ENCODE measurements around the gene TRIM69.

The TRIM69 gene

GRCh38 chr15:44801364-44801763 lies 65.0 kb downstream of the TRIM69 start:
- no peaks in the 10 kb centered on the region for H3K36me3 ChIP-seq
- peak; percentile 69; the same call in 1 of the 2 replicates for TF ChIP-seq Cebpa-rat (IDR thresholded peaks at IDR 0.05)
- H3K9ac ChIP-seq, result no peak overlapping the region
- H4K20me1 ChIP-seq, result no peaks in the 10 kb centered on the region
- H3K4me2 ChIP-seq, result no peak overlapping the region
- no peaks in the 10 kb centered on the region for H3K27me3 ChIP-seq
- no peaks in the 10 kb centered on the region for H3K4me1 ChIP-seq
- no peak overlapping the region for H3K27ac ChIP-seq
- H3K4me3 ChIP-seq, result no peak overlapping the region
- H3K9me3 ChIP-seq, result no peaks in the 10 kb centered on the region

GRCh38 chr15:44801797-44802196 lies 65.5 kb downstream of the TRIM69 start:
- no peaks in the 10 kb centered on the region for H3K27me3 ChIP-seq
- no peaks in the 10 kb centered on the region for H3K4me1 ChIP-seq
- no peaks in the 10 kb centered on the region for H3K36me3 ChIP-seq
- no peak overlapping the region for H3K27ac ChIP-seq
- no peak overlapping the region for H3K4me2 ChIP-seq
- H3K9me3 ChIP-seq, result no peaks in the 10 kb centered on the region
- no peak overlapping the region for H3K9ac ChIP-seq
- no peaks in the 10 kb centered on the region for H4K20me1 ChIP-seq
- no peak overlapping the region for H3K4me3 ChIP-seq
- TF ChIP-seq Cebpa-rat (IDR thresholded peaks at IDR 0.05), result no peak

- H3K27ac ChIP-seq, result no peak overlapping the region
- no peaks in the 10 kb centered on the region for H3K36me3 ChIP-seq
- H3K9ac ChIP-seq, result no peak overlapping the region
- H3K4me2 ChIP-seq, result no peak overlapping the region
- H3K9me3 ChIP-seq, result no peaks in the 10 kb centered on the region
- H4K20me1 ChIP-seq, result no peaks in the 10 kb centered on the region
- no peaks in the 10 kb centered on the region for H3K27me3 ChIP-seq
- TF ChIP-seq Cebpa-rat (IDR thresholded peaks at IDR 0.05), result no peak
- H3K4me3 ChIP-seq, result no peak overlapping the region
- no peaks in the 10 kb centered on the region for H3K4me1 ChIP-seq
Measured at GRCh38 chr15:44802336-44802735, 66.0 kb downstream of the TRIM69 start.

GRCh38 chr15:44804298-44805046 lies 68.1 kb downstream of the TRIM69 start:
- no peaks in the 10 kb centered on the region for H3K9me3 ChIP-seq
- no peak overlapping the region for H3K27ac ChIP-seq
- H3K9ac ChIP-seq, result no peak overlapping the region
- no peak for TF ChIP-seq Cebpa-rat (IDR thresholded peaks at IDR 0.05)
- H3K36me3 ChIP-seq, result no peaks in the 10 kb centered on the region
- no peaks in the 10 kb centered on the region for H3K27me3 ChIP-seq
- H3K4me3 ChIP-seq, result no peak overlapping the region
- H3K4me1 ChIP-seq, result no peaks in the 10 kb centered on the region
- H4K20me1 ChIP-seq, result no peaks in the 10 kb centered on the region
- H3K4me2 ChIP-seq, result no peak overlapping the region

- H3K9ac ChIP-seq, result no peak overlapping the region
- no peak overlapping the region for H3K4me3 ChIP-seq
- no peaks in the 10 kb centered on the region for H3K27me3 ChIP-seq
- no peaks in the 10 kb centered on the region for H3K4me1 ChIP-seq
- H3K9me3 ChIP-seq, result no peaks in the 10 kb centered on the region
- no peaks in the 10 kb centered on the region for H4K20me1 ChIP-seq
- no peaks in the 10 kb centered on the region for H3K36me3 ChIP-seq
- H3K4me2 ChIP-seq, result no peak overlapping the region
- TF ChIP-seq Cebpa-rat (IDR thresholded peaks at IDR 0.05), result no peak
- no peak overlapping the region for H3K27ac ChIP-seq
Measured at GRCh38 chr15:44808557-44808956, 72.2 kb downstream of the TRIM69 start.

GRCh38 chr15:44810237-44810636 lies 73.9 kb downstream of the TRIM69 start:
- H3K4me2 ChIP-seq, result no peak overlapping the region
- no peaks in the 10 kb centered on the region for H3K27me3 ChIP-seq
- H3K27ac ChIP-seq, result no peak overlapping the region
- no peaks in the 10 kb centered on the region for H3K36me3 ChIP-seq
- H3K4me3 ChIP-seq, result no peak overlapping the region
- H3K4me1 ChIP-seq, result no peaks in the 10 kb centered on the region
- H4K20me1 ChIP-seq, result no peaks in the 10 kb centered on the region
- no peaks in the 10 kb centered on the region for H3K9me3 ChIP-seq
- no peak overlapping the region for H3K9ac ChIP-seq
- TF ChIP-seq Cebpa-rat (IDR thresholded peaks at IDR 0.05), result no peak

- no peaks in the 10 kb centered on the region for H4K20me1 ChIP-seq
- no peaks in the 10 kb centered on the region for H3K9me3 ChIP-seq
- H3K27me3 ChIP-seq, result no peaks in the 10 kb centered on the region
- no peak overlapping the region for H3K9ac ChIP-seq
- no peak overlapping the region for H3K27ac ChIP-seq
- H3K36me3 ChIP-seq, result no peaks in the 10 kb centered on the region
- no peak overlapping the region for H3K4me2 ChIP-seq
- no peak for TF ChIP-seq Cebpa-rat (IDR thresholded peaks at IDR 0.05)
- H3K4me1 ChIP-seq, result no peaks in the 10 kb centered on the region
- no peak overlapping the region for H3K4me3 ChIP-seq
Measured at GRCh38 chr15:44811337-44811736, 75.0 kb downstream of the TRIM69 start.

- Histone ChIP-seq H3K4me2 (no peak overlapping the region), H3K9me3 (no peaks in the 10 kb centered on the region), H3K4me3 (no peak overlapping the region), H3K27ac (no peak overlapping the region), H3K4me1 (no peaks in the 10 kb centered on the region), H3K27me3 (no peaks in the 10 kb centered on the region), H3K36me3 (no peaks in the 10 kb centered on the region), H4K20me1 (no peaks in the 10 kb centered on the region), H3K9ac (no peak overlapping the region)
- no peak for TF ChIP-seq Cebpa-rat (IDR thresholded peaks at IDR 0.05)
Measured at GRCh38 chr15:44812029-44812517, 75.7 kb downstream of the TRIM69 start.

GRCh38 chr15:44813231-44813630 lies 76.9 kb downstream of the TRIM69 start:
- Histone ChIP-seq H3K4me3 (no peak overlapping the region), H4K20me1 (no peaks in the 10 kb centered on the region), H3K9me3 (no peaks in the 10 kb centered on the region), H3K9ac (no peak overlapping the region), H3K27me3 (no peaks in the 10 kb centered on the region), H3K4me1 (no peaks in the 10 kb centered on the region), H3K4me2 (no peak overlapping the region), H3K36me3 (no peaks in the 10 kb centered on the region), H3K27ac (no peak overlapping the region)
- no peak for TF ChIP-seq Cebpa-rat (IDR thresholded peaks at IDR 0.05)
